Right lobe of liver (tissue), 4 donors: ENCODE data around the gene DLX2.

Source experiments
- CTCF ChIP-seq, 4 donors: fragments of 200-600 bp in 3 of 4; fragments of 450-650 bp in 1 of 4; IDR thresholded peaks; one replicate each; pipeline versions ENCODE4 v1.5.1 to v1.8.0; 2016 to 2022; ENCODE audit warnings: antibody characterized with exemption in 4 of 4, mild to moderate bottlenecking in 2 of 4
- POLR2A ChIP-seq: fragments of 450-650 bp; IDR thresholded peaks from one replicate; pipeline ENCODE4 v1.6.1; 2017; ENCODE audit warnings: antibody characterized with exemption, mild to moderate bottlenecking
- donor health status: DM: no; HTN: no; CAD: no.
- donor health status: DM: no; HTN: no; CAD: no.
- donor health status: DM: no; HTN: yes; CAD: no.

- TF ChIP-seq CTCF (IDR thresholded peaks at IDR 0.05), result no peak
- TF ChIP-seq POLR2A, result no peak
Observed at GRCh38 chr2:172053486-172053885, 49.2 kb downstream of the DLX2 start.
